HepG2 (cell line): ENCODE data around the gene TBC1D16. TPM values are rescaled to one million over a fixed set of nuclear protein-coding genes. Genes with fewer than 3 reads are reported as not detected.

Experiments used
- ATM ChIP-seq: fragments of 450-650 bp; IDR thresholded peaks from 2 replicates; pipeline ENCODE4 v1.7.1; 2017; ENCODE audit warnings: mild to moderate bottlenecking, borderline replicate concordance
- BATF2 ChIP-seq: sonication (generic); formaldehyde crosslinking; IDR thresholded peaks from 2 replicates; pipeline ENCODE4 v1.8.0; 2022; ENCODE audit warnings: mild to moderate bottlenecking, missing genetic modification reagents, moderate library complexity
- BORCS8-MEF2B ChIP-seq: sonication (generic); formaldehyde crosslinking; IDR thresholded peaks from 2 replicates; pipeline ENCODE4 v1.8.0; 2022; ENCODE audit warnings: mild to moderate bottlenecking, missing genetic modification reagents
- EED ChIP-seq: sonication (generic); formaldehyde crosslinking; IDR thresholded peaks from 2 replicates; pipeline ENCODE4 v1.5.0; 2020; ENCODE audit warnings: mild to moderate bottlenecking, missing genetic modification reagents
- FOXP4 ChIP-seq: sonication (generic); formaldehyde crosslinking; IDR thresholded peaks from 2 replicates; pipeline ENCODE4 v1.4.0; 2020; ENCODE audit warnings: missing genetic modification reagents
- HMG20A ChIP-seq: IDR thresholded peaks from 2 replicates; pipeline ENCODE4 v1.6.1; 2016; ENCODE audit warnings: borderline replicate concordance
- HNF4A ChIP-seq: sonication (generic); formaldehyde crosslinking; IDR thresholded peaks from 2 replicates; pipeline ENCODE4 v1.4.0; 2020; ENCODE audit warnings: missing genetic modification reagents
- HNRNPK ChIP-seq: fragments of 200-400 bp; formaldehyde crosslinking; IDR thresholded peaks from 2 replicates; pipeline ENCODE4 v1.6.1; 2018; ENCODE audit warnings: low read length, low read depth, moderate library complexity, mild to moderate bottlenecking; ENCODE audit not compliant: poor library complexity, severe bottlenecking
- HNRNPUL1 ChIP-seq: fragments of 200-400 bp; formaldehyde crosslinking; IDR thresholded peaks from 2 replicates; pipeline ENCODE4 v1.6.1; 2017; ENCODE audit warnings: low read depth, mild to moderate bottlenecking, low read length, moderate library complexity
- KDM3A ChIP-seq: IDR thresholded peaks from 2 replicates; pipeline ENCODE4 v1.6.1; 2018; ENCODE audit warnings: low read depth, missing compliant biosample characterization
- NFE2 ChIP-seq: sonication (generic); formaldehyde crosslinking; IDR thresholded peaks from 2 replicates; pipeline ENCODE4 v1.4.0; 2020; ENCODE audit warnings: missing genetic modification reagents
- NFE2L2 ChIP-seq: fragments of 150-350 bp; IDR thresholded peaks from 2 replicates; pipeline ENCODE4 v1.6.1; 2014; ENCODE audit warnings: low read length
- NFIC ChIP-seq: IDR thresholded peaks from 2 replicates; pipeline ENCODE4 v1.6.1; 2012; ENCODE audit warnings: mild to moderate bottlenecking, low read length, inconsistent platforms
- REPIN1 ChIP-seq: sonication (generic); formaldehyde crosslinking; IDR thresholded peaks from 2 replicates; pipeline ENCODE4 v1.8.0; 2022; ENCODE audit warnings: missing genetic modification reagents, low read depth, mild to moderate bottlenecking, borderline replicate concordance
- SNAI1 ChIP-seq: sonication (generic); formaldehyde crosslinking; IDR thresholded peaks from 2 replicates; pipeline ENCODE4 v1.5.0; 2020; ENCODE audit warnings: mild to moderate bottlenecking, missing genetic modification reagents, borderline replicate concordance
- STAG1 ChIP-seq: sonication (generic); formaldehyde crosslinking; IDR thresholded peaks from 2 replicates; pipeline ENCODE4 v1.4.0; 2020; ENCODE audit warnings: missing genetic modification reagents
- THAP8 ChIP-seq: sonication (generic); formaldehyde crosslinking; IDR thresholded peaks from 2 replicates; pipeline ENCODE4 v1.5.1; 2020; ENCODE audit warnings: missing genetic modification reagents, mild to moderate bottlenecking, borderline replicate concordance
- WIZ ChIP-seq: sonication (generic); formaldehyde crosslinking; IDR thresholded peaks from 2 replicates; pipeline ENCODE4 v1.5.1; 2020; ENCODE audit warnings: mild to moderate bottlenecking, missing genetic modification reagents
- ZKSCAN1 ChIP-seq: fragments of 150-350 bp; IDR thresholded peaks from 2 replicates; pipeline ENCODE4 v1.6.1; 2014; ENCODE audit warnings: low read length
- ZNF124 ChIP-seq: sonication (generic); formaldehyde crosslinking; IDR thresholded peaks from 2 replicates; pipeline ENCODE4 v1.4.0; 2020; ENCODE audit warnings: missing genetic modification reagents
- ZNF18 ChIP-seq: sonication (generic); formaldehyde crosslinking; IDR thresholded peaks from 2 replicates; pipeline ENCODE4 v1.8.0; 2022; ENCODE audit warnings: mild to moderate bottlenecking, missing genetic modification reagents; ENCODE audit not compliant: insufficient replicate concordance
- ZNF264 ChIP-seq: sonication (generic); formaldehyde crosslinking; IDR thresholded peaks from 2 replicates; pipeline ENCODE4 v1.4.0; 2020; ENCODE audit warnings: missing genetic modification reagents
- ZNF513 ChIP-seq: sonication (generic); formaldehyde crosslinking; conservative IDR thresholded peaks from 2 replicates; pipeline ENCODE4 v1.5.0; 2020; ENCODE audit warnings: missing genetic modification reagents
- polyA plus RNA-seq, 8 experiments: library from polyadenylated mRNA; depleted of rRNA in 3 of 8; stranded (reverse) in 7 of 8; unstranded in 1 of 8; fragments of >200 nt; fragmentation: Illumina TruSeq in 4 of 8; extraction: Trizol in 4 of 8; gene quantifications; 2 replicates each; pipeline versions ENCODE4 v1.2.1 to v1.2.3, GENCODE V29; 2011 to 2016; ENCODE audit warnings: low read depth in 4 of 8, missing spikeins in 1 of 8, mixed read lengths in 1 of 8; ENCODE audit not compliant: insufficient read depth in 1 of 8
- total RNA-seq, 5 experiments: library from RNA; depleted of rRNA; stranded (reverse); fragments of >200 nt; fragmentation: Illumina TruSeq; extraction: Trizol; gene quantifications; 2 replicates each; pipeline ENCODE4 v1.2.3, GENCODE V29; 2016; ENCODE audit warnings: low read depth in 1 of 5

TBC1D16 gene
- total and polyA plus RNA-seq, 2 of the 13 experiments (the other 11 are each of a cell fraction or from before 2014, with no cell fraction given) = 14.9 to 24.9 TPM

GRCh38 chr17:80071116-80071841 lies 35.6 kb upstream of the TBC1D16 start (continued):
- no peak for TF ChIP-seq ZNF18
- TF ChIP-seq KDM3A = no peak
- TF ChIP-seq BORCS8-MEF2B = no peak
- no peak for TF ChIP-seq WIZ (CRISPR knock-in tag)
- TF ChIP-seq HNRNPUL1 = no peak
- TF ChIP-seq NFE2 (CRISPR knock-in tag) = no peak
- no peak for TF ChIP-seq HMG20A
- TF ChIP-seq ATM = no peak
- TF ChIP-seq ZNF264 (CRISPR knock-in tag) = no peak
- no peak for TF ChIP-seq NFE2L2
- no peak for TF ChIP-seq REPIN1 (CRISPR knock-in tag)
- TF ChIP-seq HNRNPK = no peak
- no peak for TF ChIP-seq ZNF124 (CRISPR knock-in tag)
- TF ChIP-seq SNAI1 (CRISPR knock-in tag) = no peak
- no peak for TF ChIP-seq NFIC
- no peak for TF ChIP-seq BATF2
- no peak for TF ChIP-seq FOXP4 (CRISPR knock-in tag)
- TF ChIP-seq ZNF513 (CRISPR knock-in tag) = no peak
- no peak for TF ChIP-seq ZKSCAN1
- TF ChIP-seq THAP8 (CRISPR knock-in tag) = no peak
- no peak for TF ChIP-seq STAG1 (CRISPR knock-in tag)
- peak; percentile 32; the same call in 1 of the 2 replicates for TF ChIP-seq HNF4A (CRISPR knock-in tag)
- TF ChIP-seq EED (CRISPR knock-in tag) = no peak
